Activated CD4-positive, alpha-beta memory T cell treated with anti-CD3 and anti-CD28 coated beads for 36 hours (primary cell): ENCODE measurements around the gene PSMC3IP. TPM values are rescaled to one million over a fixed set of nuclear protein-coding genes. Genes with fewer than 3 reads are reported as not detected.

Source experiments
- CTCF ChIA-PET: fragments of 350-600 bp; sonication (Branson Sonifier 250); formaldehyde crosslinking; loops from one replicate; lab custom pipeline; 2021; ENCODE audit warnings: antibody characterized with exemption, inconsistent platforms; lab: Charles Lee
- POLR2A ChIA-PET: fragments of 350-600 bp; sonication (Branson Sonifier 250); formaldehyde crosslinking; loops from one replicate; lab custom pipeline; 2021; ENCODE audit warnings: antibody characterized with exemption; lab: Charles Lee
- DNase-seq: peaks from one replicate; pipeline ENCODE4 v3.0.0-alpha.2; 2020
- H3K27ac Mint-ChIP-seq: one replicate; pipeline ENCODE4 v1.8.0; 2021; ENCODE audit warnings: mixed read lengths
- H3K27me3 Mint-ChIP-seq: one replicate; pipeline ENCODE4 v1.8.0; 2021; ENCODE audit warnings: mixed read lengths
- H3K36me3 Mint-ChIP-seq: one replicate; pipeline ENCODE4 v1.8.0; 2021; ENCODE audit warnings: mixed read lengths
- H3K4me1 Mint-ChIP-seq: one replicate; pipeline ENCODE4 v1.8.0; 2021; ENCODE audit warnings: low read depth, mixed read lengths
- H3K4me3 Mint-ChIP-seq: one replicate; pipeline ENCODE4 v1.8.0; 2021; ENCODE audit warnings: mild to moderate bottlenecking, mixed read lengths
- H3K9me3 Mint-ChIP-seq: one replicate; pipeline ENCODE4 v1.8.0; 2021; ENCODE audit warnings: mixed read lengths
- intact Hi-C: fragments of 100-400 bp; cut with micrococcal nuclease; formaldehyde crosslinking; loops from one replicate; pipeline ENCODE4 v1.15.1; 2023
- total RNA-seq, 2 experiments: library from RNA; stranded (reverse); gene quantifications; one replicate each; pipeline ENCODE4 v1.2.3, GENCODE V29; 2021

PSMC3IP gene
- total RNA-seq, 2 experiments from 2014 or later = 26.4 to 29.4 TPM

DNA sequence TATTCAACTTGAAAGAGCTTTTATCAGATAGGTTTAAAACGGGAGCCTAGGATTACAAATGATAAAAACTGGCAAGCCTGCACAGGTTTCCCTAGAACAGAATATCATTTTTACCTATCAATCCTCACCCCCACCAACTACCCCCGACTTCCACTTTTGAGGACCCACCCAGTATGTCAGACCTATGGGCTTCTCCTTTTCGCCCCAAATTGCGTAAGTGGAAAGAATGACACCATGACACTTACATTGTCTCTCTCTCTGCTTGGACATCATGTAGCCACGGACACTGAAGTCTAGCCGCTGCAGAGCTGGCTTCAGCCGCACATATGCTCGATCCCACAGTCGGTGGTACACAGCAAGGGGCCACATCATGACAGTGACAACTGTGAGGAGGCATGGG is 7.4 kb upstream of the PSMC3IP start:
- no peak for DNase-seq
- H3K27me3 Mint-ChIP-seq = no peaks in the 10 kb centered on the region
- peaks cover 30% of the 10 kb centered on the region for H3K36me3 Mint-ChIP-seq
- CTCF ChIA-PET = no interaction called here
- peak overlapping the region; percentile 8 for H3K27ac Mint-ChIP-seq
- intact Hi-C loops = no loop called here
- no peaks in the 10 kb centered on the region for H3K9me3 Mint-ChIP-seq
- H3K4me3 Mint-ChIP-seq = no peak overlapping the region
- peaks cover 2% of the 10 kb centered on the region for H3K4me1 Mint-ChIP-seq
- POLR2A ChIA-PET = no interaction called here

DNA sequence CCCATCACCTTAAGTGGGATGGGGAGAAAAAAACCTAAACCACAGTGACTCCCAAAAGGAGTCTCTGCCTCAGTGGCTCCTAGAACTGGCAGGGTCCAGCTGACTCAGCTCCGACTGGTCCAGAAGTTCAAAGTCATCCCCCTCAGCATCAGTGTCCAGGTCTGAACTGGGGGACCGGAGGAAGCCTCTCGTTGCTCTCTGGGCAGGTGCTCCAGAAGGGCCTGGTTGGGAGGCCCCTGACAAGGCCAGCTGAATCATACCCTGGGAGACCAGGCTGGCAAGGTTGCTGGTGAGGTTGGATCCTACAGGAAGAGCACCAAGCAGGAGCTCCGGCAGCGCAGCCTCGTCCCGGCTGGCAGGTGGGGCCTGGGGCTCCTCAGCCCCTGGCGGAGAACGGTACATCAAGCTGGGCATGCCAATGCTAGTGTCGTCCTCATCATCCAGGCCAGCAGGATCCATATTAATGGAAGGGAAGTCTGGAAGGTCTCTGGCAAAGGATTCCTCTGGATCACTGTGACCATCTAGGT is 4.3 kb upstream of the PSMC3IP start:
- no peak for DNase-seq
- CTCF ChIA-PET = interaction anchor here (0.7 to 1.1 kb wide), 2 partner anchors 181 to 182 kb away, joined by 3 read pairs; no protein-coding TSS in a partner anchor
- no peaks in the 10 kb centered on the region for H3K9me3 Mint-ChIP-seq
- POLR2A ChIA-PET = no interaction called here
- H3K36me3 Mint-ChIP-seq = peaks cover 30% of the 10 kb centered on the region
- peaks cover 9% of the 10 kb centered on the region for H3K4me1 Mint-ChIP-seq
- no peak overlapping the region for H3K4me3 Mint-ChIP-seq
- H3K27ac Mint-ChIP-seq = no peak overlapping the region
- intact Hi-C loops = no loop called here
- H3K27me3 Mint-ChIP-seq = no peaks in the 10 kb centered on the region

DNA sequence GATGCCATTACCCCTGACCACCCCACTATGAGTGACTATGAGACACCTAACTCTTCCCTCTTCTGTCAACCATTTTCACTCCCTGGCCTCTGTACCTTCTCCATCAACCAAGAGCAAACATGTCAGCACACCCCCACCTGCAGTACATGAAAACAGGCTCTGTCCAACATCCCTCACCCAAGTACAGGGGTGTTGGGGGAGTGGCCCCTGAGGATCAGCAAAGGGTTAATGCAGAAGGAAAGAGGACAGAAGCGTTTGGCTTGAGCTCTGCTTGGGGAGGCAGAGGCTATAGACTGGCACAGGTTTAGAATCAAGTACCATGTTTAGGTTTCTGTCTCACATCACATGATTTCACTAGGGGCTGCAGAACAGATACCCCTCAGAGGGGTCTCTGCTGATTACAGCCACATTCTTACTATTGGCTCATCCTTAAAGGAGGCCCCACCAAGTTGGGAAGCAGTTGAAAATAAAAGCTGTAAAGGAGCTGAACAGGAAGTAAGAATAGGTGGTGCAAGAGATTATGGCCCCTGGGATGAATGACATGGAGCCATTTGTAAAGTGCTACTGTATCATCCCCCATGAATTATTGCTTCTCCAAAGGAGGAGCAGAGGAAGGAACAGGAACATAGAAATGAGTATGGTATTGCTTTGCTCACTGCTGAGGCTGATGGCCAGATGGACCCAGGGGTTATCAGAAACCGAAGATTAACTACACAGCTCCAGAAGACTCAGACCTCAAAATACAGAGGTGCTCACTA is 2.4 kb upstream of the PSMC3IP start:
- CTCF ChIA-PET = interaction anchor here (0.6 to 4.1 kb wide), 5 partner anchors 16 to 183 kb away, joined by 3 to 42 read pairs (median 4); partner anchors contain the start of genes RETREG3 and TUBG1
- H3K36me3 Mint-ChIP-seq = peaks cover 40% of the 10 kb centered on the region
- no peak for DNase-seq

DNA sequence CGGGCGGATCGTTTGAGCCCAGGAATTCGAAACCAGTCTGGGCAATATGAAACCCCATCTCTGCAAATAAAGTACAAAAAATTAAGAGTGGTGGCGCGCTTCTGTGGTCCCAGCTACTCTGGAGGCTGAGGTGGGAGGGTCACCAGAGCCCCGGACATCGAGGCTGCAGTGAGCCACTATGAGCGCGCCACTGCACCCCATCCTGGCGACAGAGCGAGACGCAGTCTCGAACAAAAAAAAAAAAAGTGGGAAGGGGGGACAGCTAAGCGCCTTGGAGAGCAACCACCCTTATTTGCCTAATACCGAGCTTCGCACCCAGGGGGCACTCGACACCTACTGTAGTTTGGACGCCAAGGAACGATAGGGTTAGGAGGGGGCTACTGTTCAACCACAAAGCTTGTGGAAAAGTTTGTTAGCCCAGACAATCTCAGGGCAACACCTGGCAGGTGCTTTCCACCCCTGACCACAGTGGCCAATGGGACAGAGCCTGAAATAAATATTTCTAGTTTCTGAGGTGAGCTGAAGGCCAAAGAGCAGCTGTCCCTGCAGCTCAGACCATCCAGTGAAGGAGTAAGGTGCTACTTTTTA is 847 bp upstream of the PSMC3IP start:
- Mint-ChIP-seq H3K27ac (peak overlapping the region; percentile 97), H3K9me3 (no peaks in the 10 kb centered on the region), H3K27me3 (no peaks in the 10 kb centered on the region), H3K36me3 (peaks cover 43% of the 10 kb centered on the region), H3K4me1 (peaks cover 25% of the 10 kb centered on the region), H3K4me3 (peak overlapping the region; percentile 91)
- intact Hi-C loops = loop anchor here (1.0 to 5.0 kb wide), 2 partner anchors 185 to 244 kb away; partner anchors contain the start of gene BECN1
- ChIA-PET POLR2A (interaction anchor here (0.5 to 3.3 kb wide), 18 partner anchors 9 to 760 kb away, joined by 3 to 38 read pairs (median 4); partner anchors contain the start of genes MLX, NAGLU, PSME3 and RETREG3), CTCF (interaction anchor here (0.6 to 4.1 kb wide), 61 partner anchors 9 to 586 kb away, joined by 3 to 90 read pairs (median 6); partner anchors contain the start of genes BECN1, CCR10, MLX and NAGLU)
- DNase-seq = peak; percentile 86

More for the DNA sequence above, 2.4 kb upstream of the PSMC3IP start:
- intact Hi-C loops = loop anchor here (5.0 kb wide), 1 partner anchor 242 kb away; the partner anchor contains the start of gene BECN1
- Mint-ChIP-seq H3K4me3 (no peak overlapping the region), H3K27ac (no peak overlapping the region), H3K27me3 (no peaks in the 10 kb centered on the region), H3K9me3 (no peaks in the 10 kb centered on the region), H3K4me1 (peaks cover 21% of the 10 kb centered on the region)
- POLR2A ChIA-PET = no interaction called here

DNA sequence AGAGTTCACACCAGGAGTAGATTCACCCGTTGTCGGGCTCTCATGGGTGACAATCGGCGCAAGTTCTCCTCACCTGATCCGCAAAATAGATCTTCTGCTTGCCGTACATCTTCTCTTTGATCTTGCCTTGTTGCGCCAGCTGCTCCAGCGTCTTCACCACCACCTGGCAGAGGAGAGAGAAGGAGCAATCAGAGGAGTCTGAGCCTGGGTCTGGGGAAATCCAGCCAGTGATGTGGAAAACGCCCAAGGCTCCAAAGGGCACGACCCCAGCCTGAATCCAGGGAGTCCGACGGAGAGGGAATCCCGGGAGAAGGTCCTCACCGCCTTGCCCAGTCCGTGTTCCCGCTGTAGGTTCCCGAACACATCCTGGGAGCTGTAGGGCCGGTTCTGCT is 393 bp downstream of the PSMC3IP start:
- Mint-ChIP-seq H3K36me3 (peaks cover 45% of the 10 kb centered on the region), H3K4me3 (peak overlapping the region; percentile 91), H3K9me3 (no peaks in the 10 kb centered on the region), H3K27me3 (no peaks in the 10 kb centered on the region), H3K4me1 (peaks cover 28% of the 10 kb centered on the region), H3K27ac (peak overlapping the region; percentile 97)
- ChIA-PET POLR2A (interaction anchor here (0.6 to 3.3 kb wide), 8 partner anchors 11 to 1876 kb away, joined by 3 to 38 read pairs (median 4); partner anchors contain the start of genes MLX, RETREG3 and TUBG1), CTCF (interaction anchor here (0.8 to 4.1 kb wide), 16 partner anchors 9 to 421 kb away, joined by 3 to 90 read pairs (median 12); partner anchors contain the start of genes BECN1, CCR10, MLX and RAMP2)
- intact Hi-C loops = loop anchor here (1.0 to 5.0 kb wide), 4 partner anchors 14 to 245 kb away; partner anchors contain the start of genes BECN1, COASY, RETREG3 and TUBG1
- DNase-seq = no peak

DNA sequence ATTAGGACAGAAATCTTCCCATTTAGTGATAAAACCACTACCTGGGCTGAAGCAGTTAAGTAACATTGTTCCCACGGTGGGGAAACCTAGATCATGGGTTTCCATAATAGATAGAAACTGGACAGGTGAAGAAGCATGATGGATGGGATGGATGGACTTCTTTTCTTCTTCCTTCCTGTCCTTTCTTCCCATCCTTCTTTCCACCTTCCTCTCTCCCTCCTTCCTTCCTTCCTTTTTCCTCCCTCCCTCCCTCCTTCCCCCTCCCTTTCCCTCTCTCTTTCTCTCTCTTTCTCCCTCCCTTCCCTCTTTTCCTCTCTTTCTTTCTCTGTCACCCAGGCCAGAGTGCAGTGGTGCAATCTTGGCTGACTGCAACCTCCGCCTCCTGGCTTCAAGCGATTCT is 3.1 kb downstream of the PSMC3IP start:
- CTCF ChIA-PET = no interaction called here
- Mint-ChIP-seq H3K9me3 (no peaks in the 10 kb centered on the region), H3K27ac (no peak overlapping the region), H3K36me3 (peaks cover 51% of the 10 kb centered on the region), H3K4me3 (no peak overlapping the region), H3K27me3 (no peaks in the 10 kb centered on the region), H3K4me1 (peaks cover 28% of the 10 kb centered on the region)
- no peak for DNase-seq
- POLR2A ChIA-PET = no interaction called here
- intact Hi-C loops = no loop called here

DNA sequence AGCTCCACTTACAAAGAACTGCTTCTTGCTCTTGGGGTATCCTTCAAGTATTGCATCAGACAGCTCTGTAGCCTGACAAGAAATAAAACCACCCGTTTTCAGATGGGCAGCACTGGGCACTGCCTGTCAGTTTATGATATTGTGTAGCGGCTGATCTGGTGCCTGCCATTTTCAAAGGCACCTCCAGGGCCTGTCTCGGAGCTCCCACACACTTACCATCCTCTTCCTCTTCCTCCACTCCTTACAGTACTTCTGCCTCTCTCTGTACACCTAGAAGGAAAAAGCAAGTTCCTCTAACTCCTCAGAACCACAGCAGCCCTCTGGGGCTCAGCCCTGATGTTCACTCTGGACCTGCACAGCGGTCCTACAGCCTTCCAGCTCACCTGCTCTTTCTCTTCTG is 4.4 kb downstream of the PSMC3IP start:
- no peak for DNase-seq
- H3K27ac Mint-ChIP-seq = peak overlapping the region; percentile 19
- H3K4me3 Mint-ChIP-seq = no peak overlapping the region
- CTCF ChIA-PET = no interaction called here
- H3K9me3 Mint-ChIP-seq = no peaks in the 10 kb centered on the region
- peaks cover 34% of the 10 kb centered on the region for H3K4me1 Mint-ChIP-seq
- POLR2A ChIA-PET = no interaction called here
- intact Hi-C loops = no loop called here
- H3K27me3 Mint-ChIP-seq = no peaks in the 10 kb centered on the region
- H3K36me3 Mint-ChIP-seq = peaks cover 60% of the 10 kb centered on the region

DNA sequence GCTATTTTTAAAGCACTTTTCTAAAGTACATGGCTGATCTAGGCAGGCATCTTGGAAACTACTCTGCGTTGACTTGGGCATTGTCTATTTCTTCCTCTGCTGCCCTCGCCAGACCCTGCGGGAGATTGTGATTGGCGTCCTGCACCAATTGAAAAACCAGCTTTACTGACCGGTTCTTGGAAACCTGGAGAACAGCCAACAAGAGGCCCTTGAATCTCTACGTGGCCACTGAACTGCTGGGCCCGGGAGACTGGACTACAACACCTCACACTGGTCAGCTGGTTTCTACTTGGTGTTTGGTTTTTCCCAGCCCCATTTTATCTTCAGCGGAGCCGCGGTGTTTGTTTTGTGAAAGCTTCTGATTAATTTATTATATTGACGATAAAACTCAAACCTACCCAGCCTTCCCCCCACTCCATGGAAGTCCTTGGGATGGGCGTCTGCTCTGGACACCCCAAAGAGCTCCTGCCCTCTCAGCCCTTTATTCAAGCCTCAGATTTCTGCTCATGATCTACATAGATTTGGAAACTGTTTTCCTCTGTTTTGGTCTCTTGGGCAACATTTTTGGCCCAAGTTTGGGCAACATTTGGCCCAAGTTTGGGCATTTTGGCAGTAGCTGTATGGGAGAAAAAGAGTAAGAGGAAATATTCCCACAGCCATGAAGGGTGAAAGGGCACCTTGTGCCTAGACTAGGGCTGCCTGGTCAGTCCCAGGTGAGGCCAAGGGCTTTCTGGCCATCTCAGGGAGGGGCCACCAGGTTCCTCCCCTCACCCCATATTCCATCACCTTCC is 5.9 kb downstream of the PSMC3IP start:
- CTCF ChIA-PET = interaction anchor here (1.4 kb wide), 1 partner anchor 17 kb away, joined by 3 read pairs; no protein-coding TSS in a partner anchor
- Mint-ChIP-seq H3K27me3 (no peaks in the 10 kb centered on the region), H3K4me3 (no peak overlapping the region), H3K36me3 (peaks cover 53% of the 10 kb centered on the region), H3K4me1 (peaks cover 36% of the 10 kb centered on the region), H3K27ac (peak overlapping the region; percentile 14), H3K9me3 (no peaks in the 10 kb centered on the region)
- POLR2A ChIA-PET = interaction anchor here (0.6 kb wide), 1 partner anchor 274 kb away, joined by 3 read pairs; no protein-coding TSS in a partner anchor
- no peak for DNase-seq
- intact Hi-C loops = no loop called here

DNA sequence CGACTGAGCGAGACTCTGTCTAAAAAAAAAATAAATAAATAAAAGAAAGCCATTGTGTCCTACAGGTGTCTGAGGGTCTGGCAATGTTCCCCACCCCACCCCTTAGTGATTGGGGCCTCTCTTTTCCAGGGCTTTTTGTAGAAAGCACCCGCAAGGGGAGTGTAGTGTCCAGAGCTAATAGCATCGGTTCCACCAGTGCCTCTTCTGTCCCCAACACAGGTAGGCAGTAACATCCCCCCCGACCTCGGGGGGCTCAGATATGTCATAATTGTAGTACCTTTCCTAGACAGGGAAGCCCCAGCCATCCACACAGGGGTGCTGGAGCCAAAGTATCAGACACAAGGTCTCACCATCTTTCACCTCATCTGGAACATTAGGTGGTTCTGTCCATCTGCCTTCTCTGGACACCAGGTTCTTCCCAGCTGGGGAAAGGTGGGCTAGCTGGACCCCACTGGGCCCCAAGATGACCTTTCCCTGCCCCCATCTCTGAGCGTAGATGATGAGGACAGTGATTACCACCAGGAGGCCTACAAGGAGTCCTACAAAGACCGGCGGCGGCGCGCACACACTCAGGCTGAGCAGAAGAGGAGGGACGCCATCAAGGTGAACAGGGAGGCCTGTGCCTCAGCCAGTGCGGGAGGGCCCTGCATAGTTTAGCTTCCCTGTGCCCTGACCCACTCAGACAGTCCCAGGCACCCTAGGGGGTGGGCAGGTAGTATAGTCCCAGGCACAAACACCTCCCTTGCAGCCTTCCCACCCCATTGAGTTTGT is 9.0 kb downstream of the PSMC3IP start:
- peak overlapping the region; percentile 96 for H3K4me3 Mint-ChIP-seq
- no peaks in the 10 kb centered on the region for H3K27me3 Mint-ChIP-seq
- peak overlapping the region; percentile 33 for H3K27ac Mint-ChIP-seq
- no peak for DNase-seq
- H3K4me1 Mint-ChIP-seq = peaks cover 36% of the 10 kb centered on the region
- ChIA-PET POLR2A (interaction anchor here (0.8 to 3.8 kb wide), 4 partner anchors 9 to 33 kb away, joined by 3 to 38 read pairs (median 4); partner anchors contain the start of genes NAGLU and PSMC3IP), CTCF (interaction anchor here (1.0 to 5.4 kb wide), 6 partner anchors 9 to 112 kb away, joined by 3 to 50 read pairs (median 4); partner anchors contain the start of gene PSMC3IP)
- H3K36me3 Mint-ChIP-seq = peaks cover 37% of the 10 kb centered on the region
- no peaks in the 10 kb centered on the region for H3K9me3 Mint-ChIP-seq
- intact Hi-C loops = no loop called here

DNA sequence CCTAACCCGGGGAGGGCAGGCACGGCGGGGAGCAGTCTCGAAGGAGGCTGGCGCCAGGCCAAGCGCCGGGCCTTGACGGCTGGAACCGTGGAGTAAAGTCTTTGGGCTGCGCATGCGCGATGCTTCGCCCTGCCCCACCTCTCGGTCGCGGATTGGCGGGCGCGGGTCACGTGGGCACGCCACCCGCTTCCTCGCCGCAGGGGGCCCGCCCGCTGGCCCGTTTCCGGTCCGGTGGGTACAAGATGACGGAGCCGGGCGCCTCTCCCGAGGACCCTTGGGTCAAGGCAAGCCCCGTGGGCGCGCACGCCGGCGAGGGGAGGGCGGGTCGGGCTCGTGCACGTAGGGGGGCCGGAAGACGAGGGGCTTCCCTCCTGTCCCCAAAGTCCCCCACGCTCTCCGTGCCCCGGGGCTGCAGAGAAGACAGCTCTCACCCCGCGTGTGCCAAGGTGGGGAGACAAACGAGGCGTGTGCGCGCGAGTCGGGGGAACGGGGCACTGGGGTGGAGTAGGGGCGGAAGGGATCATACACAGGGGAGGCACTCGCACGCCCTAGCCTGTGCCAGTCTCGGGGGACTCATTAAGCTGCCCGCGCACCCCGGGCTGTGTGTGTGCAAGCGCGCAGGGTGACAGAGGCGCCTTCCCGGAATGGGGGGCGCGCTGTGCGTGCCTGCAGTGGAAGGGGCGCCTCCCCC is 10.5 kb downstream of the PSMC3IP start, which contains the start of gene MLX:
Gene MLX (plus strand): TSS at position 218 of the 691 bp plus-strand sequence. CDS start 25 bp downstream, at position 243.
- peaks cover 41% of the 10 kb centered on the region for H3K4me1 Mint-ChIP-seq
- H3K27me3 Mint-ChIP-seq = no peaks in the 10 kb centered on the region
- POLR2A ChIA-PET = interaction anchor here (1.2 to 3.8 kb wide), 2 partner anchors 10 to 13 kb away, joined by 3 to 38 read pairs; partner anchors contain the start of gene PSMC3IP
- peak; percentile 95 for DNase-seq
- peaks cover 31% of the 10 kb centered on the region for H3K36me3 Mint-ChIP-seq
- peak within 1 kb of the TSS; percentile 96 for H3K4me3 Mint-ChIP-seq
- CTCF ChIA-PET = interaction anchor here (1.2 to 5.4 kb wide), 6 partner anchors 10 to 112 kb away, joined by 3 to 50 read pairs (median 4); partner anchors contain the start of gene PSMC3IP
- H3K27ac Mint-ChIP-seq = peak within 1 kb of the TSS; percentile 96
- H3K9me3 Mint-ChIP-seq = no peaks in the 10 kb centered on the region
- intact Hi-C loops = loop anchor here (2.0 kb wide), 1 partner anchor 42 kb away; the partner anchor contains the start of genes RETREG3 and TUBG1
